NCI-H2196 treated with DMSO at 0.1 percent for 48 hours (cell line): ENCODE results near the gene USP32.

Experiments
- DNase-seq: peaks from one replicate; lab custom pipeline; 2025; ENCODE audit not compliant: unreplicated experiment; lab: John Stamatoyannopoulos, UW

USP32 gene

DNA sequence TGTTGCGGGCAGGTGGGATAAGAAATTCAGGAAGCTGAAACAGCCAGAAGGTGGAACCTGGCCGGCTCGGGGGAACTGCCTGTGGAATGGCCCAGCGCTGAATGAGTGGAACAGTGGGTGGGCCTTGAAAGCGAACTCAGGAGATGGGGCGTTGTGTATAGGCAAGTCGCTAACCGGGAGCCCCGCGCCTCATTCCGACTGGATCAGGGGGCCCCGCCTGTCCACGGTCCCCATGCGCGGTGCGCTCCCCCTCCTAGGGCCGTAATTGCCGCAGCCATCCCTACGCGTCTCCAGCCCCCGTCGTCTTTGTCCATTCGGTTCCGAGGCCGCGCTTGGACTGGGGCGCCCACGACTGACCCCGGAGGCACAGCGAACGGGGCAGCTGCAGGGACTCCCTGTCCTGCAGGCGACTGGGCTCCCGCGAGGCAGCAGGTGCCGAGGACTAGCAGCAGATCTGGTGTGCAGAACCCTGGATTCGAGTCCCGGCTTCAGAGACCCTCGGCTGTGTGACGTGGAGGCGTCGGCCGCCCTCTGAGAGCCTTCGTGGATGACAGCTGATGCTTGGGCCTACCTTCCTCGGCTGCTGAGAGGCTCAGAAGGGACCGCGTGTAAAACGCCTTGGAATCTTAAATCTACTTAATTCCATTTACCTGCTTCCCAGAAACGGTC is 253.0 kb downstream of the USP32 start:
- DNase-seq, result no peak

- no peak for DNase-seq
These were observed 254.2 kb downstream of the USP32 start for GRCh38 chr17:60137731-60138130.

GRCh38 chr17:60135951-60136666 is 255.8 kb downstream of the USP32 start:
- no peak for DNase-seq

DNA sequence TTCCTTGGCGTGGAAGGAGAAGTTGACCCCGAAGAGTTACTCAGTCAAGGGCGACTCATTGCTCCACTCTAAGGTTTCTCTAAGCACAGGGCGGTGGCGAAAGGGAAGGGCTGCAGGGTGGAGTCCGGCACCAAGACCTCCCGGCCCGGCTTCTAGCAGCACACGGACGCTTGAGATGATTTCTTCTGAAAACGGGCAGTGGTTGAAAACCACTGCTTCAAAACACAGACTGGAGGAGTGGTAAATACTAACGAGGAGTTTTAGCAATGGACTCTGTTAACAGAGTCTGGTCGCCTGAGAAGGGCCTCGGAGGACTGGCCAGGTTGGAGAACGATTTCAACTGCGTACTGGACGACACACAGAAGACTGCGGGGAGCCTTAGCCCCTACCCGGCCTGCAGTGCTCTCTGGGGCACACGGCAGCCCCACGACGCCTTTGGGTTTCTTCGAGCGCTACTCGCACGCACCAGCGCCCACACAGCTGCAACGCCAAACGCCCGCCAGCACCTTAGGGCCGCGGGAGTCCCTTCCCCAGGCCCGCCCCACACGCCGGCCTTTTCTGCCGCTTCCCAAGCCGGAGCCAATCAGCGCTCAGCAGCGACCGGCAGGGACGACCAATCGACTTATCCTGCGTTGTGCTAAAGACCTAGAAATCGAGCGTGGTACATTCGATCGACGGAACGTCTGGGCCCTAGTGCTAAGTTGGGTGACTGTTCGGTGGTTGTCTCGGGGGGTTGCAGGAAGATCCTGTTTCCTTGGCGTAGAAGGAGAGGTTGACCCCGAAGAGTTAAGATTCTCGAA is 256.6 kb downstream of the USP32 start:
- peak; percentile 91 for DNase-seq

GRCh38 chr17:60134396-60135150 is 257.4 kb downstream of the USP32 start:
- no peak for DNase-seq

DNA sequence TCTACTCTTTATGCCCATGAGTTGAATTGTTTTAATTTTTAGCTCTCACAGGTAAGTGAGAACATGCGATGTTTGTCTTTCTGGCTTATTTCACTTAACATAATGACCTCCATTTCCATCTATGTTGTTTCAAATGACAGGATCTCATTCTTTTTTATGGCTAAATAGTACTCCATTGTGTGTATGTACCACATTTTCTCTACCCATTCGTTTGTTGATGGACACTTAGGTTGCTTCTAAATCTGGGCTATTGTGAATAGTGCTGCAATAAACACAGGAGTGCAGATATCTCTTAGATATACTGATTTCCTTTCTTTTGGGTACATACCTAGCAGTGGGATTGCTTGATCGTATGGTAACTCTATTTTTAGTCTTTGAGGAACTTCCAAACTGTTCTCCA is 261.5 kb downstream of the USP32 start:
- no peak for DNase-seq

DNA sequence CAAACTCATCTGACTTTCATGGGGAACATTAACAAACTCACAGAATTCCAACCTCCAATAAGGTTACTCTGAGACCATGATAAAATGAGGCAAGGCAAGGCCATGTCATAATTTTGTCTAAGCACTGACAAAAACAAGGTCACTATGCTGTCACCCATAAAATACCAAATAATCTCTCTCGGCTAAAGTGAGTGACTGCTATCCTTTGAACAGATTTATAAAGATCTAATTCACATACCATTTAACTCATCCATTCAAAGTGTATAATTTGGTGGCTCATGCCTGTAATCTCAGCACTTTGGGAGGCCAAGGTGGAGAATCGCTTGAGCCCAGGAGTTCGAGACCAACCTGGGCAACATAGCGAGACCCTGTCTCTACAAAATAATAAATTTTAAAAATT is 262.8 kb downstream of the USP32 start:
- DNase-seq, result no peak
